Neural cell (in vitro differentiated cells): Measurements from ENCODE around the gene SLC17A2. TPM values are rescaled to one million over a fixed set of nuclear protein-coding genes. Genes with fewer than 3 reads are reported as not detected.
"Not testable (repeated sequence)": the region's sequence is repeated elsewhere in the genome, so short reads cannot be mapped to it uniquely, and the experiment has no call there.

Experiments
- H2AFZ ChIP-seq: fragments of 200-600, 300-800 bp; sonication (generic), shearing (Covaris generic); 2 replicates; pipeline ENCODE4 v1.6.0; 2014; ENCODE audit warnings: low read depth, mild to moderate bottlenecking, antibody characterized with exemption, low read length, moderate library complexity
- H3F3A ChIP-seq: fragments of 200-600 bp; shearing (Covaris generic); 2 replicates; pipeline ENCODE4 v1.6.1; 2016; ENCODE audit warnings: mild to moderate bottlenecking, moderate library complexity, mixed read lengths, antibody characterized with exemption, low read length; ENCODE audit not compliant: insufficient read depth, poor library complexity, severe bottlenecking
- H3K27ac ChIP-seq: fragments of 200-600, 300-800 bp; sonication (generic), shearing (Covaris generic); 2 replicates; pipeline ENCODE4 v1.5.1; 2014; ENCODE audit warnings: mild to moderate bottlenecking, low read length, moderate library complexity
- H3K27me3 ChIP-seq: fragments of 300-800, 200-600 bp; sonication (generic), shearing (Covaris generic); 2 replicates; pipeline ENCODE4 v1.6.0; 2014; ENCODE audit warnings: mild to moderate bottlenecking, low read depth, low read length, moderate library complexity; ENCODE audit not compliant: insufficient read depth
- H3K36me3 ChIP-seq: fragments of 300-800, 200-600 bp; sonication (generic), shearing (Covaris generic); 2 replicates; pipeline ENCODE4 v1.5.1; 2014; ENCODE audit warnings: mild to moderate bottlenecking, antibody characterized with exemption, low read length, moderate library complexity; ENCODE audit not compliant: insufficient read depth
- H3K4me2 ChIP-seq: fragments of 300-800, 200-600 bp; sonication (generic), shearing (Covaris generic); 2 replicates; pipeline ENCODE4 v1.6.0; 2014; ENCODE audit warnings: mild to moderate bottlenecking, low read length
- H3K4me3 ChIP-seq: fragments of 300-800, 200-600 bp; sonication (generic), shearing (Covaris generic); 2 replicates; pipeline ENCODE4 v1.5.1; 2014; ENCODE audit warnings: mild to moderate bottlenecking, low read length, moderate library complexity
- H3K79me2 ChIP-seq: fragments of 200-600 bp; shearing (Covaris generic); replicated peaks from 2 replicates; pipeline ENCODE4 v1.6.0; 2014; ENCODE audit warnings: mild to moderate bottlenecking, low read length, moderate library complexity; ENCODE audit not compliant: insufficient read depth
- H3K9ac ChIP-seq: fragments of 300-800, 200-600 bp; sonication (generic), shearing (Covaris generic); 2 replicates; pipeline ENCODE4 v1.6.1; 2016; ENCODE audit warnings: mild to moderate bottlenecking, low read length, mixed read lengths
- H3K9me2 ChIP-seq: fragments of 200-600 bp; shearing (Covaris generic); 2 replicates; pipeline ENCODE4 v1.6.1; 2016; ENCODE audit warnings: mild to moderate bottlenecking, low read length, mixed read lengths; ENCODE audit not compliant: insufficient read depth
- H3K9me3 ChIP-seq: fragments of 200-600, 300-800 bp; sonication (generic), shearing (Covaris generic); 2 replicates; pipeline ENCODE4 v1.6.1; 2016; ENCODE audit warnings: mild to moderate bottlenecking, mixed run types, low read length, moderate library complexity, mixed read lengths
- H4K20me1 ChIP-seq: fragments of 200-600 bp; shearing (Covaris generic); 2 replicates; pipeline ENCODE4 v1.6.1; 2016; ENCODE audit warnings: mild to moderate bottlenecking, mixed run types; ENCODE audit not compliant: insufficient read depth
- CTCF ChIP-seq: fragments of 450-650 bp; IDR thresholded peaks from 2 replicates; pipeline ENCODE4 v1.5.1; 2014; ENCODE audit warnings: antibody characterized with exemption, mild to moderate bottlenecking, moderate library complexity; ENCODE audit not compliant: poor library complexity, severe bottlenecking
- EP300 ChIP-seq: fragments of 450-650 bp; conservative IDR thresholded peaks from 2 replicates; pipeline ENCODE4 v1.6.1; 2014; ENCODE audit warnings: antibody characterized with exemption, mild to moderate bottlenecking, moderate library complexity; ENCODE audit not compliant: poor library complexity, severe bottlenecking
- EZH2 ChIP-seq: fragments of 200-600, 300-800 bp; shearing (Covaris generic), sonication (generic); IDR thresholded peaks from 2 replicates; pipeline ENCODE4 v1.6.1; 2014; ENCODE audit warnings: antibody characterized with exemption, low read length, borderline replicate concordance, mild to moderate bottlenecking; ENCODE audit not compliant: insufficient read depth, poor library complexity, severe bottlenecking
- MXI1 ChIP-seq: fragments of 450-650 bp; conservative IDR thresholded peaks from 2 replicates; pipeline ENCODE4 v1.6.1; 2014; ENCODE audit warnings: antibody characterized with exemption, mild to moderate bottlenecking; ENCODE audit not compliant: poor library complexity, severe bottlenecking
- POLR2AphosphoS5 ChIP-seq: IDR thresholded peaks from 2 replicates; pipeline ENCODE4 v1.6.1; 2012
- RAD21 ChIP-seq: fragments of 450-650 bp; conservative IDR thresholded peaks from 2 replicates; pipeline ENCODE4 v1.6.1; 2014; ENCODE audit warnings: antibody characterized with exemption, mild to moderate bottlenecking, moderate library complexity
- REST ChIP-seq: IDR thresholded peaks from 2 replicates; pipeline ENCODE4 v1.6.1; 2012; ENCODE audit warnings: borderline replicate concordance
- SMC3 ChIP-seq: fragments of 450-650 bp; conservative IDR thresholded peaks from 2 replicates; pipeline ENCODE4 v1.6.1; 2014; ENCODE audit warnings: antibody characterized with exemption, mild to moderate bottlenecking, moderate library complexity; ENCODE audit not compliant: poor library complexity
- TAF1 ChIP-seq: IDR thresholded peaks from 2 replicates; pipeline ENCODE4 v1.6.1; 2012; ENCODE audit warnings: low read depth
- polyA plus RNA-seq: library from polyadenylated mRNA; depleted of rRNA; stranded (reverse); fragments of >200 nt; gene quantifications from 2 replicates; pipeline ENCODE4 v1.2.3, GENCODE V29; 2014

The SLC17A2 gene
- polyA plus RNA-seq, 1 donor from 2014 or later: not detected

- Histone ChIP-seq H2AFZ (no peak overlapping the region), H3K9me2 (no peaks in the 10 kb centered on the region), H3K79me2 (no peaks in the 10 kb centered on the region), H3K4me3 (no peak overlapping the region), H3K9me3 (no peaks in the 10 kb centered on the region), H3K27me3 (no peaks in the 10 kb centered on the region), H3K36me3 (no peaks in the 10 kb centered on the region), H4K20me1 (no peaks in the 10 kb centered on the region), H3F3A (no peaks in the 10 kb centered on the region), H3K9ac (no peak overlapping the region), H3K4me2 (no peak overlapping the region), H3K27ac (no peak overlapping the region)
- TF ChIP-seq REST (no peak), EP300 (no peak), SMC3 (no peak), POLR2AphosphoS5 (no peak), CTCF (no peak), EZH2 (no peak), TAF1 (no peak), RAD21 (no peak), MXI1 (no peak)
Observed at GRCh38 chr6:25946631-25947030, 16.1 kb upstream of the SLC17A2 start.

GRCh38 chr6:25945738-25946137 is 15.2 kb upstream of the SLC17A2 start:
- not testable (repeated sequence) for H3K27me3 ChIP-seq, H3K36me3 ChIP-seq, H3K9me2 ChIP-seq, H3K4me3 ChIP-seq, H2AFZ ChIP-seq, H3K9ac ChIP-seq, H4K20me1 ChIP-seq, H3K27ac ChIP-seq, H3F3A ChIP-seq, H3K4me2 ChIP-seq, H3K79me2 ChIP-seq, H3K9me3 ChIP-seq
